Fibroblast of mammary gland (primary cell): ENCODE data around the gene AZU1.

Source experiments
- DNase-seq: peaks from one replicate; pipeline ENCODE4 v3.0.0-alpha.2; 2010; ENCODE audit warnings: low read depth
- H3K4me3 ChIP-seq: 2 replicates; pipeline ENCODE4 v1.5.1; 2011; ENCODE audit warnings: low read depth, mild to moderate bottlenecking, low read length, moderate library complexity; ENCODE audit not compliant: control insufficient read depth
- TF ChIP-seq, protein P1 (sequence below): conservative IDR thresholded peaks from 2 replicates; pipeline ENCODE4 v1.5.1; 2011; ENCODE audit warnings: low read depth, low read length, inconsistent platforms; ENCODE audit not compliant: control insufficient read depth, insufficient read depth

The AZU1 gene

GRCh38 chr19:825897-826644 lies 1.6 kb upstream of the AZU1 start:
- no peak overlapping the region for H3K4me3 ChIP-seq
- TF ChIP-seq, protein P1, sequence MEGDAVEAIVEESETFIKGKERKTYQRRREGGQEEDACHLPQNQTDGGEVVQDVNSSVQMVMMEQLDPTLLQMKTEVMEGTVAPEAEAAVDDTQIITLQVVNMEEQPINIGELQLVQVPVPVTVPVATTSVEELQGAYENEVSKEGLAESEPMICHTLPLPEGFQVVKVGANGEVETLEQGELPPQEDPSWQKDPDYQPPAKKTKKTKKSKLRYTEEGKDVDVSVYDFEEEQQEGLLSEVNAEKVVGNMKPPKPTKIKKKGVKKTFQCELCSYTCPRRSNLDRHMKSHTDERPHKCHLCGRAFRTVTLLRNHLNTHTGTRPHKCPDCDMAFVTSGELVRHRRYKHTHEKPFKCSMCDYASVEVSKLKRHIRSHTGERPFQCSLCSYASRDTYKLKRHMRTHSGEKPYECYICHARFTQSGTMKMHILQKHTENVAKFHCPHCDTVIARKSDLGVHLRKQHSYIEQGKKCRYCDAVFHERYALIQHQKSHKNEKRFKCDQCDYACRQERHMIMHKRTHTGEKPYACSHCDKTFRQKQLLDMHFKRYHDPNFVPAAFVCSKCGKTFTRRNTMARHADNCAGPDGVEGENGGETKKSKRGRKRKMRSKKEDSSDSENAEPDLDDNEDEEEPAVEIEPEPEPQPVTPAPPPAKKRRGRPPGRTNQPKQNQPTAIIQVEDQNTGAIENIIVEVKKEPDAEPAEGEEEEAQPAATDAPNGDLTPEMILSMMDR = no peak
- no peak for DNase-seq

DNA sequence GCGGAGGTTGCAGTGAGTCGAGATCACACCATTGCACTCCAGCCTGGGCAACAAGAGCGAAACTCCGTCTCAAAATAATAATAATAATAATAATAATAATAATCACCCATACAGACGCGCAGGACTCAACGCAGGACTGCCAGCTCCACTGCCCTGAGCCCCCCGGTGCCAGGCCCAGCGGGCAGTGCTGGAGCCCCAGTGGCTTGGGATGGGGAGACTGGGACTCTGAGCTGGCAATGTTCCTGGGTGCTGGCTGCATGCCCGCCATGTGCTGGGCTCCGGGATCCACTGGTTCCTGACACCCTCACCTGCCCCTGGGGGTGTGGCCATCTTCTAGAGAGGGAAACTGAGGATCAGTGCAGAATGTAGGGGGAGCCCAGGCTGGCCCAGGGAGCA lies 325 bp upstream of the AZU1 start:
- no peak overlapping the region for H3K4me3 ChIP-seq
- TF ChIP-seq, protein P1 = no peak
- no peak for DNase-seq

- TF ChIP-seq, protein P1 = no peak
- no peak overlapping the region for H3K4me3 ChIP-seq
- no peak for DNase-seq
Observed at GRCh38 chr19:829129-829758, 1.6 kb downstream of the AZU1 start.

GRCh38 chr19:831407-832369 lies 4.1 kb downstream of the AZU1 start:
- TF ChIP-seq, protein P1 = no peak
- H3K4me3 ChIP-seq = no peak overlapping the region
- no peak for DNase-seq

- DNase-seq = no peak
- H3K4me3 ChIP-seq = no peak overlapping the region
- TF ChIP-seq, protein P1 = no peak
Observed at GRCh38 chr19:834216-834615, 6.6 kb downstream of the AZU1 start.

DNA sequence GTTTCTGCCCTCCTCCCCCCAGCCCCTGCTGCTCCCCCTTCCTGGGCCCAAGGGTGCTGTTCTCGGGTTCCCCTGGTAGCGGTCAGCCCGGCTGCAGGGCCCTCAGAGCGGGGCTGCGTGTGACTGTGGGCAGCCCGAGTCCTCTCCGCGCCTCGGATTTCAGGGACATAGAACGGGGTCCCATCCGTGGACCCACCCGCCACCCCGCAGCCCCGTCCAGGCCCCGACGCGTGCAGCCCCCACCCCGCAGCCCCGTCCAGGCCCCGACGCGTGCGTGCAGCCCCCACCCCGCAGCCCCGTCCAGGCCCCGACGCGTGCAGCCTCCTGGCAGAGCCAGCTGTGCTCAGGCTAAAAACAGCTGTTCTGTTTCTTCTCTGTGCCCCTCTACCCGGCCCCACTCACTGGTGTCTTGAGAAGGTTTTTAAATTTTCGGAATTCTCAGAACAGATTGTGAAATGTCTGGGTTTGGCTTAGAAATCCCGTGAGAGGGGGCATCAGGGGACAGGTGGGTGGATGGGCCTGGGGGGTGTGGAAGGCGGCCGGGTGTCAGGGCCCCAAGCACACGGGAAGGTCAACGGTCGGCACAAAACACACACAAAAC lies 7.7 kb downstream of the AZU1 start:
- H3K4me3 ChIP-seq = no peak overlapping the region
- no peak for DNase-seq
- TF ChIP-seq, protein P1 = no peak
